Adipocyte (in vitro differentiated cells): ENCODE measurements around the gene MYO5B.

Experiments
- DNase-seq: peaks from one replicate; pipeline ENCODE4 v3.0.0-alpha.2; 2015; ENCODE audit warnings: low read depth
- H3K27me3 ChIP-seq: replicated peaks from 2 replicates; pipeline ENCODE4 v1.7.0; 2013; ENCODE audit warnings: mild to moderate bottlenecking, low read length, moderate library complexity; ENCODE audit not compliant: control insufficient read depth, insufficient read depth
- H3K36me3 ChIP-seq: 2 replicates; pipeline ENCODE4 v1.7.0; 2013; ENCODE audit warnings: low read length, mild to moderate bottlenecking, moderate library complexity; ENCODE audit not compliant: control insufficient read depth, insufficient read depth, severe bottlenecking
- H3K4me1 ChIP-seq: 2 replicates; pipeline ENCODE4 v1.7.0; 2013; ENCODE audit warnings: mild to moderate bottlenecking, low read length, moderate library complexity; ENCODE audit not compliant: control insufficient read depth, insufficient read depth
- H3K4me3 ChIP-seq: 2 replicates; pipeline ENCODE4 v1.7.0; 2013; ENCODE audit warnings: mild to moderate bottlenecking, low read length, moderate library complexity
- H3K9ac ChIP-seq: 2 replicates; pipeline ENCODE4 v1.7.0; 2013; ENCODE audit warnings: mild to moderate bottlenecking, low read length, moderate library complexity
- H3K9me3 ChIP-seq: 2 replicates; pipeline ENCODE4 v1.7.0; 2013; ENCODE audit warnings: mild to moderate bottlenecking, low read length, moderate library complexity; ENCODE audit not compliant: control insufficient read depth

Gene MYO5B

GRCh38 chr18:50061876-50062517 is 132.9 kb downstream of the MYO5B start:
- no peak overlapping the region for H3K4me3 ChIP-seq
- peaks cover 55% of the 10 kb centered on the region for H3K27me3 ChIP-seq
- no peaks in the 10 kb centered on the region for H3K36me3 ChIP-seq
- no peaks in the 10 kb centered on the region for H3K4me1 ChIP-seq
- H3K9ac ChIP-seq = no peak overlapping the region
- no peaks in the 10 kb centered on the region for H3K9me3 ChIP-seq
- DNase-seq = no peak

- no peaks in the 10 kb centered on the region for H3K4me1 ChIP-seq
- H3K4me3 ChIP-seq = no peak overlapping the region
- no peak for DNase-seq
Observed at GRCh38 chr18:50060822-50061221, 134.1 kb downstream of the MYO5B start.

GRCh38 chr18:50058731-50059130 is 136.2 kb downstream of the MYO5B start:
- Histone ChIP-seq H3K9ac (no peak overlapping the region), H3K4me3 (no peak overlapping the region), H3K4me1 (no peaks in the 10 kb centered on the region), H3K36me3 (no peaks in the 10 kb centered on the region), H3K27me3 (peaks cover 53% of the 10 kb centered on the region), H3K9me3 (no peaks in the 10 kb centered on the region)
- DNase-seq = no peak

More at GRCh38 chr18:50060822-50061221, 134.1 kb downstream of the MYO5B start:
- peaks cover 62% of the 10 kb centered on the region for H3K27me3 ChIP-seq
- no peaks in the 10 kb centered on the region for H3K36me3 ChIP-seq
- H3K9ac ChIP-seq = no peak overlapping the region
- no peaks in the 10 kb centered on the region for H3K9me3 ChIP-seq

DNA sequence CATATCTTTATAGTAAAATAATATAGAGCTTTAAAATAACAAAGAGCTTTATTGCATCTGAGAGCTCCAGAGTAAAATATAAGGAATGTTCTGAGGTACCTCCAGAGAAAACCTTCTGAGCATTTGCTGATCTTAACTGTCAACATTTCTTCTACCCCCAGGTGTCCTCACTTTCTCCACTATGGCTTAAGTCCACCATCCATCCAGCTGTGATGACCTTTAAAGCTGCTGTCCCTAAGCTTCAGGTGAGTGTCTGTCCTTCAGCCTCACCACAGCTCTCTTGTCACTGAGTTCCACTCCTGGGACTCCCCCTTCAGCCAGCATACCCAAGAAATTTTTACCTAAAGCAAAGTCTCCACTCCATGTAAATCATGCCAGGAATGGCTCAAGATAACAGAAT is 137.9 kb downstream of the MYO5B start:
- Histone ChIP-seq H3K4me3 (no peak overlapping the region), H3K4me1 (no peaks in the 10 kb centered on the region), H3K9me3 (no peaks in the 10 kb centered on the region), H3K9ac (no peak overlapping the region), H3K27me3 (peaks cover 53% of the 10 kb centered on the region), H3K36me3 (no peaks in the 10 kb centered on the region)
- DNase-seq = no peak

- Histone ChIP-seq H3K36me3 (no peaks in the 10 kb centered on the region), H3K27me3 (peaks cover 53% of the 10 kb centered on the region), H3K4me1 (no peaks in the 10 kb centered on the region), H3K4me3 (no peak overlapping the region), H3K9ac (no peak overlapping the region), H3K9me3 (no peaks in the 10 kb centered on the region)
- no peak for DNase-seq
Observed at GRCh38 chr18:50056185-50056584, 138.8 kb downstream of the MYO5B start.

DNA sequence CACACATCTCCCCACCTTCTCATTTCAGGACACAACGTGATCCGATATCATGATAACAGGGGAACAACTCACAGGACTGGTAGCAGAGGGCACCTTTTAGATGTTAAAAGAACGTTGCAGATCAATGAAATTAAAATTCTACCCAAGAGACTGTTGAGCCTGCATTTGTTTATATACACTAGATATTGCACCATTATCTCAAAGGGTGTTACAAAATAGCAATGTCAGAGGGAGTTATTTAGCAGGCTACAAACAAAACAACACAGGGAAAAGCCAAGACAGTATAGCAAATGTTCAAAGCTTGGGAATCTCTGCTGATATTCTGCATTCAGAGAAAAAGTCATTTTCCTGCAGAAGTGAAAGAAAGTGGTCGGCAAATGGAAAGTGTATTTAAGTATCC is 139.5 kb downstream of the MYO5B start:
- Histone ChIP-seq H3K4me1 (no peaks in the 10 kb centered on the region), H3K9me3 (no peaks in the 10 kb centered on the region), H3K27me3 (peaks cover 48% of the 10 kb centered on the region)

GRCh38 chr18:50053111-50053510 is 141.8 kb downstream of the MYO5B start:
- Histone ChIP-seq H3K36me3 (no peaks in the 10 kb centered on the region), H3K9me3 (no peaks in the 10 kb centered on the region), H3K4me3 (no peak overlapping the region), H3K4me1 (no peaks in the 10 kb centered on the region), H3K27me3 (peaks cover 36% of the 10 kb centered on the region), H3K9ac (no peak overlapping the region)
- no peak for DNase-seq

More for the DNA sequence above, 139.5 kb downstream of the MYO5B start:
- H3K9ac ChIP-seq = no peak overlapping the region
- no peak overlapping the region for H3K4me3 ChIP-seq
- DNase-seq = no peak
- H3K36me3 ChIP-seq = no peaks in the 10 kb centered on the region

- no peak for DNase-seq
- Histone ChIP-seq H3K9ac (no peak overlapping the region), H3K36me3 (no peaks in the 10 kb centered on the region), H3K4me3 (no peak overlapping the region), H3K27me3 (peaks cover 22% of the 10 kb centered on the region), H3K4me1 (no peaks in the 10 kb centered on the region), H3K9me3 (no peaks in the 10 kb centered on the region)
Observed at GRCh38 chr18:50051288-50051687, 143.7 kb downstream of the MYO5B start.

- DNase-seq = no peak
- Histone ChIP-seq H3K36me3 (no peaks in the 10 kb centered on the region), H3K4me1 (no peaks in the 10 kb centered on the region), H3K9me3 (no peaks in the 10 kb centered on the region), H3K4me3 (no peak overlapping the region), H3K9ac (no peak overlapping the region), H3K27me3 (peaks cover 34% of the 10 kb centered on the region)
Observed at GRCh38 chr18:50045126-50045525, 149.8 kb downstream of the MYO5B start.

DNA sequence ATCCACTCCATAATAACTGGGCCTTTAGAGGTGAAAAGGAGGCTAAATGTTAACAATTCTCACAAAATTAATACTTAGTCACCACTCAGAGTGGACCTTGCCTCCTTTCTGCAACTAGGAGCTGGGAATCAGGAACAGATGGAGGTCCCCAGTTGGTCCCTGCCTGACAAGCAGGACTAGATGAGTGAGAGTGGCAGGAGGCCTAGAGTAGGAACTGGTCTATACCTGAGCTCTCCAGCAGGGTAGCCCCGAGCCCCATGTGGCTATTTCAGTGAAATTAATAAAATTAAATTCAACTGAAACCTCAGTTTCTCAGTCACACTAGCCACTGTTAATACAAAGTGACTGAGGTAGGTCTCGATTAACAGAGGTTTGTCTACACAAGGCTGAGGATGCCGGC is 150.5 kb downstream of the MYO5B start:
- Histone ChIP-seq H3K4me1 (no peaks in the 10 kb centered on the region), H3K4me3 (no peak overlapping the region), H3K27me3 (peaks cover 39% of the 10 kb centered on the region), H3K9me3 (no peaks in the 10 kb centered on the region), H3K9ac (no peak overlapping the region), H3K36me3 (no peaks in the 10 kb centered on the region)
- DNase-seq = no peak

DNA sequence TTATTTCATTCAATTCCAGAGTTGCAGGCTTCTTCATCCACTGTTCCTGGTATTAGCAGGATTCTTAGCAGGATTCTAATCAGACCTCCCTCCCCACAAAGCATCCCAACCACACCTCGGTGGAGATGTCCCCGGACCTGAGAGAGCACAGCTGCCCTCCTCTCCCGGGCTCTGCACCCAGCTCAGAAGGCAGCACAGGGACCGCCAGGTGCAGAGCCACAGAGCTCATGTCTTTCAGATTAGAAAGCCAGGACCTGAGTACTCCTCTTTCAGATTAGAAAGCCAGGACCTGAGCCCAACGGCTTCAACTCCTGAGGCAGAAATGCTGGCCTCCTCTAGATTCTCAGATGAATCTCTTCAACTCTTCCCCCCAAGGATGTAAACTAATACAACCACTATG is 152.3 kb downstream of the MYO5B start:
- Histone ChIP-seq H3K4me1 (no peaks in the 10 kb centered on the region), H3K27me3 (peaks cover 35% of the 10 kb centered on the region), H3K36me3 (no peaks in the 10 kb centered on the region), H3K9ac (no peak overlapping the region), H3K9me3 (no peaks in the 10 kb centered on the region), H3K4me3 (no peak overlapping the region)
- no peak for DNase-seq

- H3K4me3 ChIP-seq = no peak overlapping the region
- DNase-seq = no peak
- H3K9me3 ChIP-seq = no peaks in the 10 kb centered on the region
- H3K4me1 ChIP-seq = no peaks in the 10 kb centered on the region
- no peaks in the 10 kb centered on the region for H3K36me3 ChIP-seq
- H3K9ac ChIP-seq = no peak overlapping the region
- H3K27me3 ChIP-seq = peaks cover 44% of the 10 kb centered on the region
Observed at GRCh38 chr18:50039746-50040145, 155.2 kb downstream of the MYO5B start.
